Sciatic nerve (tissue), 2 donors: ENCODE measurements around the gene MLPH. TPM values are rescaled to one million over a fixed set of nuclear protein-coding genes. Genes with fewer than 3 reads are reported as not detected.
A peak's percentile ranks its signal among the peaks of the same experiment; 100 is the strongest.

Experiments
- ATAC-seq: fragments of 200-7000 bp; cut with Tn5 transposase; one replicate; pipeline ENCODE4 v1.9.1; 2020; ENCODE audit warnings: mild to moderate bottlenecking, moderate library complexity
- DNase-seq: peaks from one replicate; pipeline ENCODE4 v3.0.0-alpha.2; 2020; ENCODE audit warnings: low spot score
- intact Hi-C: fragments of 100-400 bp; cut with DNase I; formaldehyde crosslinking; loops from one replicate; pipeline ENCODE4 v1.14.2; 2022
- microRNA-seq: library from miRNA; unstranded; fragments of <30 nt; microRNA quantifications from one replicate; pipeline ENCODE4 v1.2.0, GENCODE V29; 2020
- total RNA-seq: library from RNA; stranded (reverse); fragmentation: NEBNext Ultra II Directional; extraction: Animal tissue kit (Norgen Biotek cat#: 25700); gene quantifications from one replicate; pipeline ENCODE4 v1.2.1, GENCODE V29; 2021
- donor health status: DM: no; HTN: no; CAD: no.
- donor health status: DM: no; HTN: no; CAD: no.

The MLPH gene
- total RNA-seq, 1 donor from 2014 or later, result 25.5 TPM

DNA sequence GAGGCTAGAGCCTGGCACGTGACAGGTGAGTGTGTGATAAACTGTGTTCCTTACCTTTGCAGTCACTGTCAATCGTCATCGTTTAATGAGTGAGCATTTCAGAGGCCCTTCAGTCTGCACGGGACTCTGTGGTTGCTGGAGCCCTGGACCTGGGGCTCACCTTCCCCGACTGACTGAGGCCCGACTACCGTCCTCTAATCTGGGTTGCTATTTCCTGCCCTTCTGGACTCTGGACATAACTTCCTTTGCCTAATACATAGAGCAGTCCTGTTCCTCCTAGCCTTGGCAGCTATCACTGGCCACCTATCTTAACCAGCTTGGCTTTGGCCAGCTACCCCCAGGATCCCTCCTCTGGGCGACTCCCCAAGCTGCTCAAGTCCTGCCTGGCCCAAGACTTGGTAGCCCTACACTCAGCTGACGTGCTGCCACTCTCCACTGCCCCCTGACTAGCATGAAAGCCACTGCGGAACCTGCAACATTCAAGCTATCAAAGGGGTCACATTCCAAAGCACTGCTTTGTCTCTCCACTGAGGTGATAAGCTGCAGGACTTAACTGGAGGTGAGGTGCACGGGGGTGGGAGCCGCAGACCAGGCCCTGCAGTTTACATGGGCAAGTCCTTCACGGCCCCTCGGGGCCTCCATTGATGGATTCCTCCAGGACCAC, 114.5 kb downstream of the MLPH start:
- ATAC-seq, result no peak
- peak; percentile 54 for DNase-seq
- intact Hi-C loops, result no loop called here

DNA sequence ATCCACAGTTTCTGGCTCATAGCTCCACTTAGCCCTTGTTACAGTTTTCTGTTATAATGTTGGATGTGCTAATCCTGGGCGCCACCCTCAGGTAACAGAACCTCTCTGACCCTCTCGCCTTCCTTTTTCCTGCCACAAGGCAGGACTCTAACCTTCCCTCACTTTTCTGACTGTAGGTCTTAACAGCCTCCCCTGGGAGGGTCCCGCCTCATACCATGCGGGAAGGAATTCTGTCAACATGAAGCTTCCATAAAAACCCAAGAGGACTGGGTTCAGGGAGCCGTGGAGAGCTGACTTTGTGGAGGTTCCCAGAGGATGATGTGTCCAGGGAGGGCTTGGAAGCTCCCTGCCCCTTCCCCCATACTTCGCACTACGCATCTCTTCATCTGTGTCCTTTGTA, 115.4 kb downstream of the MLPH start:
- intact Hi-C loops, result no loop called here
- DNase-seq, result no peak
- ATAC-seq, result no peak

DNA sequence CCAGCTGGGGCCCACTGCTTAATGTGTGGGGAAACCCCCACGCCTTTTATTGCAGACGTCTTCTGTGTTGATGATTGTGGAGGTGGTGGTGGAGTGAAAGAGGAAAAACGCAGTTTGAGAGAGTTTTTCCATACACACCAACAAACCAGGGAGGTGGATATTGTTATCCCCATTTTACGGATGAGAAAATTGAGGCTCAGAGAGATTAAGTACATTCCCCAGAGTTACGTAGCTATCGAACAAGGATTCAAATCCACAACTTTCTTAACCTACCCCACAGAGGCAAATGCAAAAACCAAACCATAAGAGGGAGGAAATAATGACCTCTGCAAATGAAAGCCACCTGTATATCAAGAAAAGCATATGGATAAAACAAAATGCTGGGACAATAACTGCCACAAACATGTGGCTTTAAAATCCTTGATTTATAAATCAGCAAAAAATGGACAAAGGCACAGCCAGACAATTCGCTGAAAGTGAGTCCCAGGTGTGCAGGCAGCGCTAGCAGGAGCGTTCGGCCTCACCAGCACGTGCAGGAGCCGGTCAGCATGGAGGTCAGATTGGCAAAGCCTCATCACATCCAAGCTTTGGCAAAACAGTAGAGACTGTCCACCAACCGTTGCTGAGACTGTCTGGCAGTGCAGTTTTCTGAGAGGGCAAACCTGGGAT, 116.1 kb downstream of the MLPH start:
- ATAC-seq (no peak), DNase-seq (no peak)
- intact Hi-C loops, result no loop called here

DNA sequence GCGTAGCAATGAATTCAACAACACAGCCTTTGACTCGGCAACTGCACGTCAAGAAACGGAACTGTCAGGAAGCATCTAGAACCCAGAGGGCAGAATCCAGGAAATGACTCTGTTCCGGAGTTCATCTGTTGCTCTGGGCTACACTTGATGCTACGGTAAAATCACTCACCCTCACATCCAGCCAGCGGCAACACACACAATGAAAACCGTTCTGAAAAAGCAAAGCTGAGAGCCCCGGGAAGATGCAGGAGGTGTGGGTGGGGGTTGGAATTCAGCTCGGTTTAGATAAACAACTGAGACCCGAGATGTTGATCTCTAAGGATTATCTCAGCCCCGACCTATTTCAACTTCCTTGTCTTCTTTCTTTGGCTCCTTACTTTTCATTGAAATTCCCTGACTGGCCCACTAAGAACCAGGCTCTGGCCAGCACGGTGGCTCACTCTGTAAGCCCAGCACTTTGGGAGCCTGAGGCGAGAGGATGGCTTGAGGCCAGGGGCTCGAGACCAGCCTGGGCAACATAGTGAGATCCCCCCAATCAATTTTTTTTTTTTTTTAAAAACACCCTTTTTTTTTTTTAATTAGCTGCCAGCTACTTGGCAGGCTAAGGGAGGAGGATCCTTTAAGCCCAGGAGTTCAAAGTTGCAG, 116.8 kb downstream of the MLPH start:
- intact Hi-C loops, result no loop called here
- DNase-seq (no peak), ATAC-seq (peak; percentile 84)

DNA sequence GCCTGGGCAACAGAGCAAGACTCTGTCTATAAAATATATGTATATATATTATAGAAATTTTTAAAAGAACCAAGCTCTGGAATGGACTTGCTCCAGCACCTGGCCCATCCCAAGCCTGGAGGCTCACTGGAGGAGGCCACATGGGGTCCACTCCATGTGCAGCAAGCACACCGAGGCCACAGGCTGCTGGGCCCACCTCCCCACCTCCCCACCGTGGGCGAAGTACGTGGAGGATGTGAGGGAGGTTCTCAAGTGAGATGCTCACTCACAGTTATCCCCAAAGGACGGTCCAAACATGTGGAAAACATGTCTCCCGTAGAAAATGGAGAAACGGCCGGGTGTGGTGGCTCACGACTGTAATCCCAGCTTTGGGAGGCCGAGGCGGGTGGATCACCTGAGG, 117.3 kb downstream of the MLPH start:
- intact Hi-C loops, result no loop called here
- DNase-seq (no peak), ATAC-seq (no peak)

Small RNA genes within 50 kb of the gene (microRNA-seq; reads per million reads assigned to microRNA genes)
- gene MIR6811, result not detected

Other genes with a start within 250 kb of the MLPH start
- gene COL6A3, start 73.1 kb upstream of the MLPH start, total RNA-seq, result 198 TPM
- gene PRLH, start 79.3 kb downstream of the MLPH start, total RNA-seq, result not detected
- 1.1 TPM for gene RAB17, start 103.5 kb downstream of the MLPH start, total RNA-seq
- gene LRRFIP1, start 140.3 kb downstream of the MLPH start, total RNA-seq, result 84.8 TPM